Adrenal gland (tissue), 5 donors: ENCODE measurements around the gene DNAH6.

Source experiments
- CTCF ChIP-seq, 6 experiments: fragments of 450-650 bp in 4 of 6; fragments of 200-600 bp in 2 of 6; sonication (generic) in 1 of 6; IDR thresholded peaks; 1 replicate in 5 of 6; 2 replicates in 1 of 6; pipeline versions ENCODE4 v1.5.1 to v1.8.0; 2016 to 2021; ENCODE audit warnings: antibody characterized with exemption in 6 of 6, mild to moderate bottlenecking in 2 of 6, moderate library complexity in 1 of 6
- POLR2A ChIP-seq, 2 donors: fragments of 450-650 bp; IDR thresholded peaks; one replicate each; pipeline ENCODE4 v1.6.1; 2017; ENCODE audit warnings: antibody characterized with exemption in 2 of 2, mild to moderate bottlenecking in 2 of 2, moderate library complexity in 1 of 2
- donor health status: DM: no; HTN: no; CAD: no.

DNA sequence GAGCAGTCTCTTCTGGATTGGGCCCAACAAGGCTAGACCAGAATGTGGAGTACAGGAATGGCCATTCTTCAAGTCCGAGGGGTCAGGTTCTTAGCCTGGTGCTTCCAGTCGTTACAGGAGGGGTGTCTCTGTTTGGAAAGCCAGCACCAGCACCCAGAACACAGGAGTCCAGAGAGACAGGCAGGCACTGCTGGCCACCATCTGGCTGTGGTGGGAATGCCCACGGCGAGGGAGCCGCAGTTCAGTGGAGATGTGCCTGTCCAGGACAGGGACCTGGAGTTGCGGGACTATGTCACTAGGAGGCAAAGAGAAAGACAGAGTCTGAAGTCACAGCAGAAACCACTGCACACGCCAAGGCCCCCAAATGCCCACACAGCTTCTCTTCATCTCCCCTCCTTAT lies 305.5 kb downstream of the DNAH6 start:
- TF ChIP-seq CTCF (IDR thresholded peaks at IDR 0.05) (no peak), POLR2A (IDR thresholded peaks at IDR 0.05) (no peak)
